ENCODE results near the gene OR56A5. TPM values are rescaled to one million over a fixed set of nuclear protein-coding genes. Genes with fewer than 3 reads are reported as not detected.

Gene OR56A5
- total and polyA plus RNA-seq, 2 of the 13 experiments (the other 11 are each of a cell fraction or from before 2014, with no cell fraction given), result not detected

DNA sequence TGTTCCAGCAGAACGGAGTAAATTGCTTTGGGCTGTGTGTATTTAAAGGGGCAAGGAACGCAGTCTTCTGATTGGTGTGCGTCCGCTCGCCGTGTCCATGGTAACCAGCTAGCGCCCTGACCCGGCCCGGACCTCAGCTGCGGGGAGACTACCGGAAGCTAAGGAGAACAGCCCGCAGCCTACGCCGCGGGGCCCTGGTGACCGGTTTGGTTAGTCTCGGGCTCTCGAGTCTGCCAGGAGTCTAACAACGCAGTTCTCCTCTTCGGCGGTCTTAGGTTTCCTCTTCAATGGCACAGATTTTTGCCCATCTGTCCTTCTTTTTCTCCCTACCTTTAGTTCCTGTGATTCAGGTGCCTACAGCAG, 29.7 kb downstream of the OR56A5 start:
- Histone ChIP-seq H3K4me3 (replicated peaks in 1 of 3; ENCODE audit: insufficient read depth in 1 of 3, low read depth in 2 of 3, low read length in 3 of 3) (no peak overlapping the region), H2AFZ (ENCODE audit: low read length) (no peak overlapping the region), H3K27ac (ENCODE audit: extremely low read length, insufficient read depth, low read length) (no peak overlapping the region), H3K9me3 (ENCODE audit: low read length) (no peaks in the 10 kb centered on the region), H4K20me1 (ENCODE audit: insufficient read depth, low read length) (no peaks in the 10 kb centered on the region), H3K4me2 (ENCODE audit: low read depth, low read length) (no peak overlapping the region), H3K36me3 (replicated peaks in 1 of 2; ENCODE audit: control insufficient read depth in 1 of 2, insufficient read depth in 2 of 2, low read length in 2 of 2) (no peaks in the 10 kb centered on the region), H3K4me1 (ENCODE audit: insufficient read depth, low read length) (no peaks in the 10 kb centered on the region), H3K79me2 (ENCODE audit: insufficient read depth, low read length) (no peaks in the 10 kb centered on the region), H3K9ac (ENCODE audit: insufficient read depth, low read depth, low read length) (no peak overlapping the region), H3K27me3 (ENCODE audit: control insufficient read depth in 1 of 2, insufficient read depth in 2 of 2, low read length in 2 of 2) (peaks cover 0 to 7% of the 10 kb centered on the region in 2 experiments; a peak in 2 of 5 replicates)
- CTCF ChIA-PET (ENCODE audit: low intra/inter-chr PET ratio, low total read pairs), result no interaction called here
- FAIRE-seq (no peak), DNase-seq (ENCODE audit: low spot score) (no peak), ATAC-seq (no peak)
- BruUV-seq (replicated peaks), result no TSS peak
- intact Hi-C loops (cut with micrococcal nuclease; ENCODE audit: unreplicated experiment), result no loop called here
- in situ Hi-C loops (cut with HindIII; ENCODE audit: extremely low pct_ligation_motif_present, low pct_unique_long_range_greater_than_20kb), result no loop called here
- TF ChIP-seq ZNF766 (CRISPR knock-in tag; IDR thresholded peaks at IDR 0.05; ENCODE audit: borderline replicate concordance), result no peak
- no peak for TF ChIP-seq HNRNPL (IDR thresholded peaks at IDR 0.05; ENCODE audit: low read depth, low read length)
- TF ChIP-seq ZNF713 (CRISPR knock-in tag; IDR thresholded peaks at IDR 0.05), result no peak
- TF ChIP-seq ELF1 (CRISPR knock-in tag; IDR thresholded peaks at IDR 0.05), result no peak
- no peak for TF ChIP-seq PCBP1 (IDR thresholded peaks at IDR 0.05; ENCODE audit: borderline replicate concordance, low read depth, low read length)
- TF ChIP-seq, protein P1, sequence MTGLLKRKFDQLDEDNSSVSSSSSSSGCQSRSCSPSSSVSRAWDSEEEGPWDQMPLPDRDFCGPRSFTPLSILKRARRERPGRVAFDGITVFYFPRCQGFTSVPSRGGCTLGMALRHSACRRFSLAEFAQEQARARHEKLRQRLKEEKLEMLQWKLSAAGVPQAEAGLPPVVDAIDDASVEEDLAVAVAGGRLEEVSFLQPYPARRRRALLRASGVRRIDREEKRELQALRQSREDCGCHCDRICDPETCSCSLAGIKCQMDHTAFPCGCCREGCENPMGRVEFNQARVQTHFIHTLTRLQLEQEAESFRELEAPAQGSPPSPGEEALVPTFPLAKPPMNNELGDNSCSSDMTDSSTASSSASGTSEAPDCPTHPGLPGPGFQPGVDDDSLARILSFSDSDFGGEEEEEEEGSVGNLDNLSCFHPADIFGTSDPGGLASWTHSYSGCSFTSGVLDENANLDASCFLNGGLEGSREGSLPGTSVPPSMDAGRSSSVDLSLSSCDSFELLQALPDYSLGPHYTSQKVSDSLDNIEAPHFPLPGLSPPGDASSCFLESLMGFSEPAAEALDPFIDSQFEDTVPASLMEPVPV (CRISPR knock-in tag; IDR thresholded peaks at IDR 0.05), result no peak
- no peak for TF ChIP-seq U2AF1 (optimal IDR thresholded peaks at IDR 0.05; ENCODE audit: low read depth, low read length)
- no peak for TF ChIP-seq SNAI1 (CRISPR knock-in tag; IDR thresholded peaks at IDR 0.05; ENCODE audit: borderline replicate concordance)
- no peak for TF ChIP-seq SATB2 (CRISPR knock-in tag; IDR thresholded peaks at IDR 0.05)
- TF ChIP-seq HMGXB4 (CRISPR knock-in tag; IDR thresholded peaks at IDR 0.05; ENCODE audit: borderline replicate concordance in 1 of 2, low read depth in 1 of 2), result no peak
- no peak for TF ChIP-seq ZNF788 (CRISPR knock-in tag; IDR thresholded peaks at IDR 0.05; ENCODE audit: borderline replicate concordance)
- TF ChIP-seq MAFF (IDR thresholded peaks at IDR 0.05; ENCODE audit: low read depth, low read length), result no peak
- TF ChIP-seq ZNF207 (IDR thresholded peaks at IDR 0.05; ENCODE audit: borderline replicate concordance), result no peak
- no peak for TF ChIP-seq ZC3H13 (CRISPR knock-in tag; IDR thresholded peaks at IDR 0.05)
- TF ChIP-seq ZNF570 (CRISPR knock-in tag; IDR thresholded peaks at IDR 0.05; ENCODE audit: borderline replicate concordance), result no peak
- no peak for TF ChIP-seq ZNF569 (CRISPR knock-in tag; IDR thresholded peaks at IDR 0.05; ENCODE audit: borderline replicate concordance)
- no peak for TF ChIP-seq PATZ1 (CRISPR knock-in tag; IDR thresholded peaks at IDR 0.05)
- TF ChIP-seq NR2F6 (IDR thresholded peaks at IDR 0.05), result no peak
- no peak for TF ChIP-seq NR2F6 (CRISPR knock-in tag; IDR thresholded peaks at IDR 0.05)
- TF ChIP-seq KDM5A (IDR thresholded peaks at IDR 0.05; ENCODE audit: borderline replicate concordance, low read length), result no peak
- no peak for TF ChIP-seq ZNF678 (CRISPR knock-in tag; IDR thresholded peaks at IDR 0.05)
- POLR2A ChIA-PET, result no interaction called here
- WGBS (ENCODE audit: low lambda C conversion rate), result 66% methylated on average over 5 of the region's 21 CpGs
